ENCODE data around the gene PLXDC2.

DNA sequence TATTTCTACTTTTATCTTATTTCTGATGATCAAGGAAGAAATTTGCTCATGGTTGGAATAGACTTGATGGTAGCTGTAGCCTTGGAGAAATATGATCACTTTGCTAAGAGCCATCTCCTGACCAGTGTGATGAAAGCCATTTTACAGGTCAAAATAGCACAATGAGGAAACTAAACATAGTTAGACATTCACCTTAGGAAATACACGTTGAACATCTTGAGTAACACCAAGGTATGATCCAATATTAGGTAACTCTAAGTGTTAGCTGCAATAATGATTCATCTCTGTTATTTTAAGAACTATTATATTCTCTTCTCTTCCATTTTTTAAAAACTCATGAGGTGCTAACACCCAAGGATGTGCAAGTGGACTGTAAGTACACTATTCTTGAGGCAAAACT lies 328.0 kb downstream of the PLXDC2 start:
- TF ChIP-seq, protein P1, sequence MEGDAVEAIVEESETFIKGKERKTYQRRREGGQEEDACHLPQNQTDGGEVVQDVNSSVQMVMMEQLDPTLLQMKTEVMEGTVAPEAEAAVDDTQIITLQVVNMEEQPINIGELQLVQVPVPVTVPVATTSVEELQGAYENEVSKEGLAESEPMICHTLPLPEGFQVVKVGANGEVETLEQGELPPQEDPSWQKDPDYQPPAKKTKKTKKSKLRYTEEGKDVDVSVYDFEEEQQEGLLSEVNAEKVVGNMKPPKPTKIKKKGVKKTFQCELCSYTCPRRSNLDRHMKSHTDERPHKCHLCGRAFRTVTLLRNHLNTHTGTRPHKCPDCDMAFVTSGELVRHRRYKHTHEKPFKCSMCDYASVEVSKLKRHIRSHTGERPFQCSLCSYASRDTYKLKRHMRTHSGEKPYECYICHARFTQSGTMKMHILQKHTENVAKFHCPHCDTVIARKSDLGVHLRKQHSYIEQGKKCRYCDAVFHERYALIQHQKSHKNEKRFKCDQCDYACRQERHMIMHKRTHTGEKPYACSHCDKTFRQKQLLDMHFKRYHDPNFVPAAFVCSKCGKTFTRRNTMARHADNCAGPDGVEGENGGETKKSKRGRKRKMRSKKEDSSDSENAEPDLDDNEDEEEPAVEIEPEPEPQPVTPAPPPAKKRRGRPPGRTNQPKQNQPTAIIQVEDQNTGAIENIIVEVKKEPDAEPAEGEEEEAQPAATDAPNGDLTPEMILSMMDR (IDR thresholded peaks at IDR 0.05): no peak
- no peak for TF ChIP-seq POLR2A (IDR thresholded peaks at IDR 0.05)
- no peak for TF ChIP-seq EP300 (IDR thresholded peaks at IDR 0.05)
